ENCODE measurements around the gene CHRM2. TPM values are rescaled to one million over a fixed set of nuclear protein-coding genes. Genes with fewer than 3 reads are reported as not detected.

CHRM2 gene
- total and polyA plus RNA-seq, 10 donors, result 0.13 TPM; not detected in 9

GRCh38 chr7:136883046-136883445 lies 14.6 kb downstream of the CHRM2 start:
- no peak overlapping the region for H3K27ac ChIP-seq
- WGBS, 5 donors, result 66 to 82% (median 79%) methylated on average over 3 of the region's 3 CpGs
- no peak overlapping the region for H3K4me3 ChIP-seq
- TF ChIP-seq, protein P1, sequence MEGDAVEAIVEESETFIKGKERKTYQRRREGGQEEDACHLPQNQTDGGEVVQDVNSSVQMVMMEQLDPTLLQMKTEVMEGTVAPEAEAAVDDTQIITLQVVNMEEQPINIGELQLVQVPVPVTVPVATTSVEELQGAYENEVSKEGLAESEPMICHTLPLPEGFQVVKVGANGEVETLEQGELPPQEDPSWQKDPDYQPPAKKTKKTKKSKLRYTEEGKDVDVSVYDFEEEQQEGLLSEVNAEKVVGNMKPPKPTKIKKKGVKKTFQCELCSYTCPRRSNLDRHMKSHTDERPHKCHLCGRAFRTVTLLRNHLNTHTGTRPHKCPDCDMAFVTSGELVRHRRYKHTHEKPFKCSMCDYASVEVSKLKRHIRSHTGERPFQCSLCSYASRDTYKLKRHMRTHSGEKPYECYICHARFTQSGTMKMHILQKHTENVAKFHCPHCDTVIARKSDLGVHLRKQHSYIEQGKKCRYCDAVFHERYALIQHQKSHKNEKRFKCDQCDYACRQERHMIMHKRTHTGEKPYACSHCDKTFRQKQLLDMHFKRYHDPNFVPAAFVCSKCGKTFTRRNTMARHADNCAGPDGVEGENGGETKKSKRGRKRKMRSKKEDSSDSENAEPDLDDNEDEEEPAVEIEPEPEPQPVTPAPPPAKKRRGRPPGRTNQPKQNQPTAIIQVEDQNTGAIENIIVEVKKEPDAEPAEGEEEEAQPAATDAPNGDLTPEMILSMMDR (IDR thresholded peaks at IDR 0.05 in 8 of 11, conservative IDR thresholded peaks at IDR 0.05 in 3 of 11), result no peak
- TF ChIP-seq POLR2A (IDR thresholded peaks at IDR 0.05), result no peak
- TF ChIP-seq POLR2AphosphoS5 (IDR thresholded peaks at IDR 0.05), result no peak
- no peaks in the 10 kb centered on the region for H3K4me1 ChIP-seq
- DNase-seq, result no peak
- H3K27me3 ChIP-seq (replicated peaks in 1 of 7), result no peaks in the 10 kb centered on the region
- no peaks in the 10 kb centered on the region for H3K36me3 ChIP-seq
- intact Hi-C loops (cut with DNase I; ENCODE audit: low total_unique reads), result no loop called here
- no peaks in the 10 kb centered on the region for H3K9me3 ChIP-seq

DNA sequence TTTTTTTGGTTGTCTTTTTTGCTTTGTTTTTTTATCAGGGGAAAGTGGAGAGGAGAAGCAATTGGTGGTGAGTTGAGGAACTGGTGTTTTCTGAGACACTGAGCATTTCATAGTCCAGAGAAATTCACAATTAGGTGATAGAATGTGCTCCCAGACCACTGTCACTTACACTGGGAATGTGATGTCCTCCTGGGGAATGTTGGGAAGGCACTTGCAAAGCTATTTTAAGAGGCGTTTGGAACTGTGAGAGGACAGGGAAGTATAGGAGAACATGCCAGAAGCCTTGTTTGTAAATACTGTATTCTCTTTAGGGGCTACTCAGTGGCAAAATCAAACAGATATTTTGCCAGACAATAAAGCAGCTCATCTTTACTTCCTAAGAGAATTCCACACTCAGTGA lies 16.0 kb downstream of the CHRM2 start:
- DNase-seq, result no peak
- no peak for TF ChIP-seq POLR2A (IDR thresholded peaks at IDR 0.05)
- TF ChIP-seq, protein P1 (IDR thresholded peaks at IDR 0.05 in 8 of 11, conservative IDR thresholded peaks at IDR 0.05 in 3 of 11), result no peak
- TF ChIP-seq POLR2AphosphoS5 (IDR thresholded peaks at IDR 0.05), result no peak
- intact Hi-C loops (cut with DNase I; ENCODE audit: low total_unique reads), result no loop called here
- H3K9me3 ChIP-seq, result no peaks in the 10 kb centered on the region
- 26 to 60% (median 44%) methylated on average over 1 of the region's 1 CpG for WGBS, 5 donors
- no peak overlapping the region for H3K27ac ChIP-seq
- H3K4me1 ChIP-seq, result no peaks in the 10 kb centered on the region
- H3K27me3 ChIP-seq (replicated peaks in 1 of 7), result no peaks in the 10 kb centered on the region
- no peaks in the 10 kb centered on the region for H3K36me3 ChIP-seq
- H3K4me3 ChIP-seq, result no peak overlapping the region

GRCh38 chr7:136887317-136887716 lies 18.9 kb downstream of the CHRM2 start:
- Histone ChIP-seq H3K4me3 (no peak overlapping the region), H3K27ac (no peak overlapping the region), H3K4me1 (no peaks in the 10 kb centered on the region), H3K36me3 (no peaks in the 10 kb centered on the region), H3K27me3 (replicated peaks in 1 of 7) (no peaks in the 10 kb centered on the region), H3K9me3 (no peaks in the 10 kb centered on the region)
- no peak for DNase-seq
- WGBS, 5 donors, result 73 to 88% (median 85%) methylated on average over 1 of the region's 1 CpG
- intact Hi-C loops (cut with DNase I; ENCODE audit: low total_unique reads), result no loop called here
- TF ChIP-seq, protein P1 (IDR thresholded peaks at IDR 0.05 in 8 of 11, conservative IDR thresholded peaks at IDR 0.05 in 3 of 11), result no peak
- TF ChIP-seq POLR2AphosphoS5 (IDR thresholded peaks at IDR 0.05) (no peak), POLR2A (IDR thresholded peaks at IDR 0.05) (no peak)

- Histone ChIP-seq H3K27me3 (replicated peaks in 1 of 7) (no peaks in the 10 kb centered on the region), H3K9me3 (no peaks in the 10 kb centered on the region), H3K36me3 (no peaks in the 10 kb centered on the region), H3K27ac (no peak overlapping the region), H3K4me1 (no peaks in the 10 kb centered on the region), H3K4me3 (no peak overlapping the region)
- DNase-seq, result no peak
- intact Hi-C loops (cut with DNase I; ENCODE audit: low total_unique reads), result no loop called here
- 20 to 43% (median 32%) methylated on average over 3 of the region's 3 CpGs for WGBS, 5 donors
- TF ChIP-seq, protein P1 (IDR thresholded peaks at IDR 0.05 in 8 of 11, conservative IDR thresholded peaks at IDR 0.05 in 3 of 11), result no peak
- no peak for TF ChIP-seq POLR2A (IDR thresholded peaks at IDR 0.05)
- no peak for TF ChIP-seq POLR2AphosphoS5 (IDR thresholded peaks at IDR 0.05)
These were observed 21.9 kb downstream of the CHRM2 start for GRCh38 chr7:136890399-136890798.

Measured in spleen (tissue), 11 donors.